Effector memory CD4-positive, alpha-beta T cell (primary cell): ENCODE measurements around the gene PDC.

ENCODE experiments used
- DNase-seq, 3 donors: peaks; one replicate each; pipeline ENCODE4 v3.0.0-alpha.2; 2020
- H3K27ac ChIP-seq: 2 replicates; pipeline ENCODE4 v1.7.0; 2013; ENCODE audit warnings: mild to moderate bottlenecking, low read length, moderate library complexity; ENCODE audit not compliant: insufficient read depth, poor library complexity, severe bottlenecking
- H3K27me3 ChIP-seq: replicated peaks from 2 replicates; pipeline ENCODE4 v1.7.0; 2013; ENCODE audit warnings: mild to moderate bottlenecking, low read length; ENCODE audit not compliant: insufficient read depth, control insufficient read depth, poor library complexity, severe bottlenecking
- H3K36me3 ChIP-seq: 2 replicates; pipeline ENCODE4 v1.7.0; 2013; ENCODE audit warnings: mild to moderate bottlenecking, low read length, moderate library complexity; ENCODE audit not compliant: control insufficient read depth, insufficient read depth
- H3K4me1 ChIP-seq: 2 replicates; pipeline ENCODE4 v1.7.0; 2013; ENCODE audit warnings: low read length, mild to moderate bottlenecking; ENCODE audit not compliant: control insufficient read depth, insufficient read depth, poor library complexity, severe bottlenecking
- H3K4me3 ChIP-seq: 2 replicates; pipeline ENCODE4 v1.7.0; 2013; ENCODE audit warnings: low read length, low read depth, mild to moderate bottlenecking; ENCODE audit not compliant: insufficient read depth, poor library complexity, severe bottlenecking
- H3K9me3 ChIP-seq: 2 replicates; pipeline ENCODE4 v1.7.0; 2013; ENCODE audit warnings: mild to moderate bottlenecking, low read length, moderate library complexity; ENCODE audit not compliant: control insufficient read depth

The PDC gene

DNA sequence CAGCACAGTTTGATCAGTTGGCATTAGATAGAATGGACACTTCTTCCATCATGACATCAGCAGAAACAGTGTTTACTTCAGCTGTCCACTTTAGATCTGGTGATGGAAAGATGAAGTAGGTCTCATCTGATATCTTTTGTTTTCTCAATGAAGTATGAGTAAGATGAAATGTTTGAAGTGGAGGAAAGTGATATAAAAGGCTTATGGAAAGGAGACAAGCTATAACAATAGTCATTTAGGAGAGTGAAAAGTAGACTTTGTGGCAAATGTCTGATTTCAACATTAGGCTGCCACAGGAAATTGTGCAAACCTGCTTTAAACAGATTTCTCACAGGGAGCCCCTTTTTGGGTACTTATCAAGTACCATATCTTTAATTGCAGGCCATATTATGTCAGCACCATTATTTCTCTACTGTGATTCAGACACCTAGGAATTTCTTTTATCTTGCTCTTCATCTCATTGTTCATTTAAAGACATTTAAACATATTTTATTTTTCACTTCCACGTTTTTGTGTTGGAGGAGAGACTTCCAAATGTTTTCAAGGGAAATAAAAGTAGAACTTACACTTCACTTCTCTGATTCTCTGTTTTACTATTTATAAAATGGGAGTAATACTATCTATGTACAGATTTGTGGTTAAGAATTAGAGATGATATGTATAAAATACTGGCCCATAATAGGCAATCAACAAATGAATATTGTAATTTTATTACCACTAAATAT, 18.1 kb downstream of the PDC start:
- H3K4me1 ChIP-seq: no peaks in the 10 kb centered on the region
- H3K27ac ChIP-seq: no peak overlapping the region
- no peak overlapping the region for H3K4me3 ChIP-seq
- no peaks in the 10 kb centered on the region for H3K36me3 ChIP-seq
- DNase-seq: no peak
- no peaks in the 10 kb centered on the region for H3K27me3 ChIP-seq
- no peaks in the 10 kb centered on the region for H3K9me3 ChIP-seq

DNA sequence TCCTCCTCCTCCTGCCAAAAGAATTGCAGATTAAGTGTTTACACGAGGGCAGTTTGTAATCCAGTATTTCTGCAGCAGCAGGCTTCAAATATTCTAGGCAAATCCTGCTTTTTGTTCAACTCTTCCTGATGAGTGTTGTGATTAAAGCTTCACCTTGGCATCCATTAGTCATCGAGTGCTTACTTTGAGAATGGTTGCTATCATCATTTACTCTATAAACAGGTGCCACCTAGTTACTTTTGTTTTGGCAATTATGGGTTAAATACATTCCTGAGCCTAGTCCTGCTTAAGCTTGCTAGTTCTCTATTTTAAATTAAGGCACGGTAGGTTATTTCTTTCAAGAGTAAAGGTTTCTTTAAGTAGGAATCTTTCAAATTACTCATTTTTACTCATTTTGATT, 20.3 kb downstream of the PDC start:
- Histone ChIP-seq H3K4me1 (no peaks in the 10 kb centered on the region), H3K9me3 (no peaks in the 10 kb centered on the region), H3K27ac (no peak overlapping the region), H3K4me3 (no peak overlapping the region), H3K36me3 (no peaks in the 10 kb centered on the region), H3K27me3 (no peaks in the 10 kb centered on the region)
- DNase-seq: no peak

DNA sequence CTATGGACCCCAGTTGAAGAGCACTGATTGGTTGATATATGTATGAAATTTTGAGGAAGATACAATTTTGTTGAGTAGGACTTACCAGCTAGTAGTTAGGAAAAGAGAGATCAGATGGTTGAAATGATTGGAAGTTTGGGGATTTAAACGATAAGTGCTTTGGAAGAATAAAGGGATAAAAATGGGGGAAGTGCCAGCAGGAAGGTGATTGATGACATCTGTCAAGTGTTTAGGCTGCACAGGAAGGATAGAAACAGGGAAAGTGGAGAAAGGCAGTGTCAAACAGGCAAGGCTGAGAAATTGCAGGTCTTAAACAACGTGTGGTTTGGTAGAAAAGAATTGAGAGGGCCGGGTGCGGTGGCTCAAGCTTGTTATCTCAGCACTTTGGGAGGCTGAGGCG, 22.3 kb downstream of the PDC start:
- no peaks in the 10 kb centered on the region for H3K9me3 ChIP-seq
- H3K27me3 ChIP-seq: no peaks in the 10 kb centered on the region
- no peak overlapping the region for H3K4me3 ChIP-seq
- no peaks in the 10 kb centered on the region for H3K36me3 ChIP-seq
- no peak overlapping the region for H3K27ac ChIP-seq
- DNase-seq: no peak
- no peaks in the 10 kb centered on the region for H3K4me1 ChIP-seq

DNA sequence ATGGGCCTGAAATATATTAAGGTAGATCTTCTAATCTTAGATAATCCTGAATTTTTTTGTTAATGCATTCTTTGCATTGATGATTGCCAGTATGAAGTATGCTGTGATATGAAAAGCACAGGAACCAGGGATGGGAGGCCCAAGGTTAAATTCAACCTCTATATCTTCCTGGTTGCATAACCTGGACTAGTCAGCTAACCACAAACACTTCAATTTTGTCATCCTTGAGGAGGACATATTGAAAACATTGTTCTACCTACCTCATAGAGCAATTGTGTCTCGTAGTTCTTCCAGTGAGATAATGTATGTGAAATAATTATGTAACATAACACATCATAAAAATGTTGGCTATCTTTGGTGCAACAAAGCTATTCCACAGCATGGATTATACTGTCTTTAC, 25.6 kb downstream of the PDC start:
- Histone ChIP-seq H3K27ac (no peak overlapping the region), H3K9me3 (no peaks in the 10 kb centered on the region), H3K4me1 (no peaks in the 10 kb centered on the region), H3K27me3 (no peaks in the 10 kb centered on the region), H3K4me3 (no peak overlapping the region), H3K36me3 (no peaks in the 10 kb centered on the region)
- DNase-seq: no peak

DNA sequence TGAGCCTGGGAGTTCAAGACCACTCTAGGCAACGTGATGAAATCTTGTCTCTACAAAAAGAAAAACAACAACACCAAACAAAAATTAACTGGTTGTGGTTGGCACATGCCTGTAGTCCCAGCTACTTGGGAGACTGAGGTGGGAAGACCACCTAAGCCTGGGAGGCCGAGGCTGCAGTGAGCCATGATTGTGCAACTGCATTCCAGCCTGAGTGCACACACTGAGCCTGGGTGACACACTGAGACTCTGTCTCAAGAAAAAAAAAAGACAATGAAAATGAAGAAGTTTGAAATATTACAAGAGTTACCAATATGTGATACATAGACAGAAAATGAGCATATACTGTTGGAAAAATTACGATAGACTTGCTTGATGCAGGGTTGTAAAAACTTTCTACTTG, 31.9 kb downstream of the PDC start:
- H3K27ac ChIP-seq: no peak overlapping the region
- H3K27me3 ChIP-seq: no peaks in the 10 kb centered on the region
- no peak for DNase-seq
- no peaks in the 10 kb centered on the region for H3K9me3 ChIP-seq
- no peaks in the 10 kb centered on the region for H3K36me3 ChIP-seq
- H3K4me3 ChIP-seq: no peak overlapping the region
- H3K4me1 ChIP-seq: no peaks in the 10 kb centered on the region

DNA sequence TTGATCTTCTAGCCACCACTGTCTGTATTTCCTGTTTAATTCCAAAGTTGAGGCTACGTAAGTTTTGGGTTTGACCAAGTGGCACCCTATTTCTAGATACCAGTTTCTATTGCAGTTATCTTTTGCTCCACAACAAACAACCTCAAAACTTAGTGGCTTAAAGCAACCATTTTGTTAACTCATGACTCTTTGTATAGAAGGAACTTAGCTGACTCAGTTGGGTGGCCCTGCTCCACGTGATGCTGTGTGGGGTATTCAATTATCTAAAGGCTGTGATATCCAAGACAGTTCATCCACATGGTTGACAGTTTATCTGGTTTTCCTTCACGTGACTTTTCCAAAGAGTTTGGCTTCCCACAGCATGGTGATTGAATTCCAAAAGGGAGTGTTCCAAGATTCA, 34.8 kb downstream of the PDC start:
- H3K9me3 ChIP-seq: no peaks in the 10 kb centered on the region
- H3K27me3 ChIP-seq: no peaks in the 10 kb centered on the region
- H3K36me3 ChIP-seq: no peaks in the 10 kb centered on the region
- H3K4me1 ChIP-seq: no peaks in the 10 kb centered on the region
- no peak overlapping the region for H3K27ac ChIP-seq
- H3K4me3 ChIP-seq: no peak overlapping the region
- DNase-seq: no peak

DNA sequence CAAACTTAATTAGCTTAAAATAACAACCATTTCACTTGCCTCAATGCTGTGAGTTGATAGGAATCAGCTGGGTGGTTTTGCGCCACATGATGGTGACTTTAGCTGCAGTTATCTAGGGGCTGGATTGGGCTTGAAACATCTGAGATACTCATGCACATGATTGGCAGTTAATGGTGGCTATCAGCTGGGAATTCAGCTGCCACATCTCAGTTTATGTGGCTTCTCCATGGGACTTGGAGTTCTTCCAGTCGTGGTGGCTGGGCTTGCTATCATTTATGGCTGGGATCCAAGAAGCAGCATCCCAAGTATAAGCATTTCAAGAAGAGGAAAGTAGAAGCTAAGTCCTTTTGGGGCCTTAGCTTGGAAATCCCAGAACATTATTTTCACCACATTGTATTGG, 36.4 kb downstream of the PDC start:
- Histone ChIP-seq H3K9me3 (no peaks in the 10 kb centered on the region), H3K4me1 (no peaks in the 10 kb centered on the region), H3K36me3 (peaks cover under 1% of the 10 kb centered on the region), H3K27ac (no peak overlapping the region), H3K27me3 (no peaks in the 10 kb centered on the region), H3K4me3 (no peak overlapping the region)
- DNase-seq: no peak

DNA sequence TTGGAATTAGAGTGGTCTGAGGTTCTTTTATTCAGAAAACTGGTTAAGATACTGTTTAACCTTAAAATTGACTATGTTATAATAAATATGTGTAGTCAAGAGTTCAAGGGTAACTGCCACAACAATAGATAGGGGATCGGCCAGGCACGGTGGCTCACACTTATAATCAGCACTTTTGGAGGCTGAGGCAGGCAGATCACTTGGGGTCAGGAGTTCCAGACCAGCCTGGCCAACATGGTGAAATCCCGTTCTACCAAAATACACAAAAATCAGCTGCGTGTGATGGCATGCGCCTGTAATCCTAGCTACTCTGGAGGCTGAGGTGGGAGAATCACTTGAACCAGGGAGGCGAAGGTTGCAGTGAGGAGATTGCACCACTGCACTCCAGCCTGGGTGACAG, 39.5 kb downstream of the PDC start:
- H3K27ac ChIP-seq: no peak overlapping the region
- H3K27me3 ChIP-seq: no peaks in the 10 kb centered on the region
- H3K4me3 ChIP-seq: no peak overlapping the region
- no peaks in the 10 kb centered on the region for H3K4me1 ChIP-seq
- peaks cover 14% of the 10 kb centered on the region for H3K36me3 ChIP-seq
- no peak for DNase-seq
- H3K9me3 ChIP-seq: no peaks in the 10 kb centered on the region

DNA sequence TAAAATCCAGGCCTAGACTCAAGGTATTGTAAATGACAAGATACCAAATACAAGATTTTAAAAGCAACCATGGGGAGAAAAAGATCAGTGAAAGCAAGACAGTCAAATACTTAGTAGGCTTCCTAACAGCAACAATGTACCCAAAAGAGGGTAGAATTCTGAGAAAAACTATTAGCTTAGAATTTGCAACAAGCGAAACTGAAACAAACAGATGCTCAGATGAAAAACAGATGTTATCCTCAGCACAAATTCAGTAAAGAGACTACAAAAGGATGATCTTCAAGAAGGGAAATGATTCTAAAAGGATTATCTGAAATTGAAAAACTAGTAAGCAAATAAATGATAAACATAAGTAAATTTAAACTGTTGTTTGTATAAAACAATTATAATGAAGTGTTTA, 40.0 kb downstream of the PDC start:
- no peaks in the 10 kb centered on the region for H3K9me3 ChIP-seq
- H3K4me3 ChIP-seq: no peak overlapping the region
- no peaks in the 10 kb centered on the region for H3K27me3 ChIP-seq
- no peak for DNase-seq
- H3K27ac ChIP-seq: no peak overlapping the region
- H3K36me3 ChIP-seq: peaks cover 14% of the 10 kb centered on the region
- H3K4me1 ChIP-seq: no peaks in the 10 kb centered on the region

DNA sequence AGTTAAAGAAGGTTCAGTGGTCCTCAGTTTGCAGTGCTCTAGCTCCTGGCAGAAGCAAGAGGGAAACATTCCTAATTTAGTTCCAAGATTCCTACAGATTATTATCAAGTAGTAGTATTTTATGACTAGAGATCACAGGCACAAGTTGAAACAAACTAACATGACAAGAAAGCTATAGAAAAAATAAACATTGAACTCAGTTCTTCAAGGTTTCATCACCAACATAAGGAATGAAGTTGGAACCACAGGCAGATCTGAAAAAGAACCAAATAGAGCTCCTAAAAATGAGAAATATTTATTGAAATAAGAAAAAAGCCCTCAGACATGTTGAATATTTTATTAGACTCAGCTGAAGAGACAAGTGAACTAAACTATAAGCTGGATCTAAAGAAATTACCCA, 40.6 kb downstream of the PDC start:
- Histone ChIP-seq H3K4me3 (no peak overlapping the region), H3K4me1 (no peaks in the 10 kb centered on the region), H3K27ac (no peak overlapping the region), H3K36me3 (peaks cover 14% of the 10 kb centered on the region), H3K9me3 (no peaks in the 10 kb centered on the region), H3K27me3 (no peaks in the 10 kb centered on the region)
- no peak for DNase-seq
